Suppressor macrophage treated with lipopolysaccharide for 1 hour (primary cell): ENCODE measurements around the gene SLC25A19.
A peak's percentile ranks its signal among the peaks of the same experiment; 100 is the strongest.

ENCODE experiments used
- DNase-seq, 3 donors: peaks; one replicate each; pipeline ENCODE4 v3.0.0-alpha.2; 2020 to 2022

SLC25A19 gene

DNA sequence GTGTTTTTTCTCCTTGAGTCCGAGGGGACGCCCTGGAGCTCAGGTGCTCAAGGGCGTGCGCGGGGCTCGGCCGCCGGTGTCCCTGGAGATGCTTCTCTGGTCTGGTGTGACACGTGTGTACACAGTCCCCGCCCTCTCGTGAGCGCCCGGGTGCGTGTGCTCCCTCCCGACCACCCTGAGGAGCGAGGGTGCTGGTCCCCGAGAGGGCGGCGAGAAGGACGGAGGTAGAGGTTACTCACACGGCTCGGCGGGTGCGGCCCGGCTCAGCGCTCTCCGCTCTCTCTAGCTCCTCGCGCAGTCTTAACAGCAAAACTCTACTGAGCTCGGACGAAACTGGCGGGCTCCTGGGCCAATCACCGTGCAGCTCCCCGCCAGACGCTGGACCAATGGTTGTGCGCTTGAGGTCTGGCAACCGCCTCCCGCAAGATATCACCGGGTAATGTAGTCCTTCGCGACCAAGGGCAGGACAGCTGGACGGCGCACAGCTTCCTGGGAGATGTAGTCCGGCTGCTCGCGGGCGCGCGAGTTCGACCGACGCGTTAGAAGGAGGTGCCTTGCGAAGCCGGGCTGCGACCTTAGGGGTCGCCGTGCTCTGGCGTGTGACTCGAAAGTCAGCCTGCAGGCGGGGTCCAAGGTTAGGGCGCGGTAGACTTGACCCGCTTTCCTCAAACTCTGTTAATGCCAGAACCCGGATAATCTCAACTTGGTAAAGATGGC, at the start of gene SLC25A19:
Gene SLC25A19 (minus strand): TSS at position 319 of the 717 bp plus-strand sequence. CDS start 2,669 bp downstream, outside the sequence.
- peak; percentile 97 to 99 (median 98) for DNase-seq

DNA sequence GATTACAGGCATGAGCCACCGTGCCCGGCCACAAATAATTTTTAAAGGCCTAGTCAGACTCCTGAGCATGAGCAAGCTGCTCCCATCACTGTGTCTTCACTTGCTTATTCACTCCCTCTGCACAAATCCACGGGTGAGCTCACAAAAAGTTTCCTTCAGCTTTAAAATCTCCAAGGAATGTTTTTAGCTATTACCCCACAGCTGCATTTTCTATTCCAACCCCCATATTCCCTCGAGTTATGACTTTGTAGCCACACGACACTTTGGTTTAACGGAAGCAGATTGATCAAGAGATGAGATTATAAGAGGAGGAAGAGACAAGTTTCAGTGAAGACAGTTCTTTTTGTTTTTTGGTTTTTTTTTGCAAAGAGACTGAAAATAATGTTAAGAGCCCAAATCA, 49.1 kb upstream of the SLC25A19 start:
- DNase-seq = peak; percentile 70 to 87 (median 84)

DNA sequence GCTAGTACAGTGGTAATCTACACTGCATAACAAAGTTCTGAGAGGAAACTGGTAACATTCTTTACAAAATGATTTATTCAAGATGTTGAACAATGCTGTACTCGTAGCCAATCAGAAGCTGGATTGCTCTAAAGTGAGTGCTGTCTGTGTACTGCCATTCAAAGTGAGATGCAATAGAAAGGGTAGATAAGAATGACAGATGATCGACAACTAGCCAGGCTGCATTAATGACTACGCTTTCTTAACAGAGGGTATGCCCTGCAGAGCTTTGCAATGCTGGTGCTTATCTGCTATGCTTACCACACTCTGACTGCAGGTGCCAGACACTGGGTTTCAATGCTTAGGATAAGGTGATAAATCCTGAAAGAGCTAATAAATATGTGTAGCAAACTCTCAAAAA, 46.1 kb upstream of the SLC25A19 start:
- DNase-seq = no peak

DNA sequence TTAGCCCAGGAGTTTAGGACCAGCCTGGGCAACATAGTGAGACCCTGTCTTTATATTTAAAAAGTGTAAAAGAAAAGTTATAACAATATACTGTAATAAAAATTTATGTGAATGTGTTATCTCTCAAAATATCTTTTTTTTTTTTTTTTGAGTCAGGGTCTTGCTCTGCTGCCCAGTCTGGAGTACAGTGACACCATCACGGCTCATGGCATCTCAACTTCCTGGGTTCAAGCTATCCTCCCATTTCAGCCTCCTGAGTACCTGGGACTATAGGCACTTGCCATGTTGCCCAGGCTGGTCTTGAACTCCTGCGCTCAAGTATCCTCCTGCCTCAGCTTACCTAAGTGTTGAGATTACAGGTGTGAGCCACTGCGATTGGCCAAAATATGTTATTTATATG, 45.5 kb upstream of the SLC25A19 start:
- DNase-seq = no peak

DNA sequence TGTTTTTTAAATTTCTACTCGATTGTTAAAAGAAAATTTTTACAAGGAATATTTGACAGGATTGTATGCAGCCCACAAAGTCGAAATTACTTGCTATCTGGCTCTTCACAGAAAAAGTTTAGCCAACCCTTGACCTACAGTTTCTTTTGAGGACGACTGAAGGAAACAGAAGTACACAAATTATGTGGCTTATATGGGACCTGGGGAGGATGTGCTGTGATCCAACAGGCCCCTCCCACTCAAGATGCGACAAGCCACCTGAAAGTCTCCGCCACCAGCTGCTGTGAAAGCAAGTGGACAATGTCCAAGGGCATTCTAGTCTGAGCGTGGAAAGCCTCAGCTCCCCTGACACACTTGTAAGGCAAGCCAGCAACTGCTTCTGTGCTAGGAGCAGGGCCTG, 42.4 kb upstream of the SLC25A19 start:
- DNase-seq = no peak

DNA sequence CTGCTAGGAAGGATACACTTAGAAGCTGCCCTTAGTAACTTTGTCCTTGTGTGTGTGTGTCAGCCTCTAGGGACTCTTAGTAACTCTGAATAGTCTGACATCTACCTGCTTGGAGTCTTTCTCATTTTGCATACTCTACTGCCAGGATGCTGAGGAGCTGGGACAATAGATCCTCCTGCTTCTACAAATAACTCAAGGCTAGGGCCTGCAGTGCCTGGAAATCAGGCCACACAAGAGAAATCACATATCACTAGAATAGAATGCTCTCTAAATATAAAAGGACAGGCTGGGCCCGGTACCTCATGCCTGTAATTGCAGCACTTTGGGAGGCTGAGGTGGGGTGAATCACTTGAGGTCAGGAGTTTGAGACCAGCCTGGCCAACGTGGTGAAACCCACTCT, 38.5 kb upstream of the SLC25A19 start:
- DNase-seq = no peak

DNA sequence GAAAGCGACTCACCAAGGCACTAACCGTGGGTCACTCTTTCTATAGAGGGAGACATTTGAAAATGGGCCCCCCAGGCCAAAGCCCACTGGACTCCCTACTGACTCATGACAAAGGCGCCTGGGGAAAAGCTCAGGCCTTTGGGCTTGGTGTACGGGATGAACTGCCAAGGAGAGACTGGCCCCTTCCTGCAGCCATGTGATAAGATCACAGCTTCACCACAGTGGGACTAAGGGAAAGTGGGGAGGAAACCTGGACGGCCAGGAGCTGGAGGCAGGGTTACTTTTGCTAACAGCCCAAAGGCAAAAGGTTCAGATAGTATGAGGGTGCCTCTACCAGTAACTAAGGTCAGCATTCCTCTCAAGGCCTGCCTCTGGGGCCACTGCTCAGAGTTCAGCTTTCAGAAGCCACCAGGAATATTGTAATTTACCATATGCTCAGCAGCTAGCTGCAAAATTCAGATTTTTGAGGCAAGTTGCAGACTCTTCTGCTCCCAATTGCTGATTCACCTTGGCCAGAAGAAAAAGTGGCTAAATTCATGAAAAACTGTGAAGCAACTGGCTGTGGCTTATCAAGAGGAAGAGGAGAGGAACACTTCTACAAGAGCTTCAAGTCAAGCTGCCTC, 37.1 kb upstream of the SLC25A19 start:
- DNase-seq = no peak

DNA sequence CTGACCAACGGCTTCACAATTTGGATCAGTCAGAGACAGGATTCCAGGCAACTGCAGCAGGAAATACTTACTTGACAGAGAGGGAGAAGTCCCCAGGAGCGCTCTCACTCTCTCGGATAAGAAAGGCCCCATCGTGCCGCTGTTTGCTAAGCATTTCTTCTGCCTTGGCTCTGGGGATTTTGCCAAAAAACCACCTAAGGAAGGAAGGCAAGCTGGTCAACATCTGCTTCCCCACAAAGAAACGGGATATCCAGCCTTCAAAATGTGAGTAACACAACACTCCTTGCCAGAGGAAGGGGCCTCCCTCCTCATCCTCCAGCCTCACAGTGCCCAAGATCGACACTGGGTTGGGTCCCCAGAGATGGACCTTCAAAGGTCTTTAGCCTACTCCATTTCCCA, 36.6 kb upstream of the SLC25A19 start:
- DNase-seq = peak; percentile 89 to 94 (median 91)

DNA sequence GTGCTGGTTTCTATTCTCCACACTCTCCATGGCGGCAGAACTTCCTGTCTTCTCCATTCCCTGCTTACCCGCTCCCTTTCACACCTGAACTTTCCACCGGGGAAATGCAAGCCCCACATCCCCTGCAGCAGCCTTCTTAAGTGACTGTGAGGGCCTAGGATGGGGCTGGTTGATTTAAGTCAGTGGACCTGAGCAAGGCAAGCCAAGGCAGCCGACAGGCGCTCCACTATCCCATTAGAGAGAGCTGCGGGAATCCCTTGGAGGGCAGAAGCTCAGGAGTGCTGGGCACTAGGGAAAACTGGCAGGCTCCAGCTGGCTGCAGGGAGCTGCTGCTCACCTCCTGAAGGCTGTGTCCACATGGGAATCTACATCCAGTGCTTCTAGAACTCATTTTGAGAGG, 36.1 kb upstream of the SLC25A19 start:
- no peak for DNase-seq

DNA sequence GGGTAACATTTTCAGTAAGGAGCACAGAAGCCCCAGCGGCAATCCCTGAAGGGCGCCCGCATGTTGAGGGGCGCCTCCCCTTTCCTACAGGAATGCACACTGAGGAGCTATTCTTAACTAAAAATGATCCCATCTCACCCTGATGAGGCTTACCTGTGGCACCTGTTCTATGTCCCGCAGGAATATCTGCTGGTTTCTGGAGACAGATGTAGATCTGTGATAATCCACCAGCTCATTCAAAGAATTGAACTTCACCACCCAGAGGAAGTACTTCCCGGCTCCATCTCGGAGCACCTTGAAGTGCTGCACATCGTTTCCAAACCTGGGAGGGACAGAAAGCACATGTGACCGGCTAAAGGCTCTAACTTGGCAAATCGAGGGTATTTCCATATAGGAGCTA, 32.3 kb upstream of the SLC25A19 start:
- DNase-seq = no peak

DNA sequence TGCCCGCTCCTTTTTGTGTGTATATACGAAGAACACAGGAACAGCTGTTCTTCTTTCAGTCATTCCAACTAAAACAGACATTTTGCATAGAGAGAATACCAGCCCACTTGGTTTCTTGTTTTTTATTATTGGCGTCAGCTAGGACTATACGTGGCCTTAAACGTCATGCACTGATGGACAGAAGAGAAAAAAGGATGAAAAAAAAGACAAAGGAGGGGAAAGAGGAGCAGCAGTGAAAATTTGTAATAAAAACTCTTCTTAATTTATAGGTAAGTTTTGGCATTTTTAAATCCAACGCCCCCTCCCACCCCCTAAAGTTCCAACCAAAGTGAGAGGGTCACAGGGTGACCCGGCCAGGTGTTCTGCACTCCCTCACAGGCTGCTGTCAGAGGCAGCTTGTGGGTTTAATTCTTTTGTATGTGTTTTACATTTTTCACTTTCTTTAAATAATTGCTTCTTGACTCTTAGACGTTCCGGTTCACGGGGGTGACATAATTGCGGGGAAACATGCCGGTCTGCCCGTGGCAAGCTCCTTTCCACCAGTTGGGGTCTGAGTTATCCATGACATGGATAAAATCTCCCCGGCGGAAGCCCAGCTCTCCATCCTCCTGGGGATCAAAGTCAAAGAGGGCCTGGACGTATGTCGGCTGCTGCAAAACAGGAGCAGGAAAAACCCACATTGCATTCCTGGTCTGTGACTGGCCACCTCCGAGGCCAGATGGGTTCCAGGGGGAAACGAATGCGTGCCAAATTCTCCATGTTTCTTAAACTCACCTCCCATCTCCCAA, 30.9 kb upstream of the SLC25A19 start:
- DNase-seq = no peak

DNA sequence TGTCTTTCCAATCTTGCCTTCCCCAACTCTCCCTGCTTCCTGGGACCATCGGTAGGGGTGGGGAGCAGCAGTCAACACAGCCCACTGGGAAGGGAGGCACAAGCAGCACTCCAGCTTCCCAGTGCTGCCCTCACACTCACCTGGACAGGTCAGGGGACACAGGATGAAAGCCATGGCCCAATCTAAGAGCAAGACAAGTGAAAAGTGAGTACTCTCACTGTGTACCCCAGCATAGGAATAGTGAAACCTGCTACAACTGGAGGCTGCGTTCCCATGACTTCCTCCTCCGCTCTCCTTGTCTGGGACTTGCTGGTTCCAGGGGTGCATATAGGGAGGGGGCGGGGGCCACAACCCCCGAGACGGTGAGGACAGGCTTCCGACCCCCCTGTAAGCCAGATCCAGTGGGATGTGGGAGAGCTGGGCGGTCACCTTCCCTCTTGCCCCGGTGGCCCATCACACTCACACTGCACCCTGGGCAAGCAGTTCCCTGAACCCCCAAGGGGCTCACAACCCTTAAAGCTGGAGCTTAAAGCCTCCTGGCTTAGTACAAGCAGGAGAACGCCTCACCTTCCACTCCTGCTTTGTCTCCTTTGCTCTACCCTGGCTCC, 29.5 kb upstream of the SLC25A19 start:
- DNase-seq = no peak

DNA sequence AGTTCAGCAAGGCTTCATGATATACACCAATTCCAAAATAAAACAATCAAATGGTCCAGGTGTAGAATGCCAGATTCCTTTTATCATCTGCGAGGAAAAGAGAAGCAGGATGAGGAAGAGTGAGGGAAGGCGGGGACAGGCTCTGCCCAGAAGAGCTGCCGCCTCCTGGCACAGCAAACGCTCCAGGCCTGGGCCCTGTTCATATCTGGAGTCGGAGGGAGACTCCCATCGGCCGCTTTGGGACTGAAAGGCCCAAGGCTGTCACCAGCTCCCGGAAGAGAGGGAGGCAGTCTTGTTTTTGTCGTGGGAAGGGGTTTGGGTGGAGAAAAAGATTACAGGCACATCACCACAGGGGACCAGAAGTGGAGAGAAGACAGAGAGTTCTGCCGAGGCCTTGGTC, 29.0 kb upstream of the SLC25A19 start:
- DNase-seq = no peak

DNA sequence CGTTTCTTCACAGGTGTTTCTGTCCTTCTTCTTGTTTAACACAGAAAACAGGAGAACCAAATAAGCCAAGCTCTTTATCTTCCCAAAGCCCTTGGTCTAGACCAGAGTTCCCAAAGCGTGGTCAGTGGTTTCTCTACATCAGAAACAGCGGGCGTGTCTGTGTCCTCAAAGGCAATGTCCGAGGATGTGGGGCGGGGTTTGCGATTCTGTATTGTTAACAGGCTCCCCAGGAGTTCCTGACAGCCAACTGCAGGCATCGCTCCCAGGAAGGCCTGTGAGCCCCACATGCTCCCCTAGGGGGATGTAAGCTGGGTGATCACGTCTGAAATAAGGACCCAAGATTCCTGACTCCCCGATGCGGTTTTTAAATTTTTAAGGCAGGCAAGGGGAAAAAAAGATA, 28.4 kb upstream of the SLC25A19 start:
- peak in 2 of 3 donors; percentile 48 to 50 for DNase-seq

DNA sequence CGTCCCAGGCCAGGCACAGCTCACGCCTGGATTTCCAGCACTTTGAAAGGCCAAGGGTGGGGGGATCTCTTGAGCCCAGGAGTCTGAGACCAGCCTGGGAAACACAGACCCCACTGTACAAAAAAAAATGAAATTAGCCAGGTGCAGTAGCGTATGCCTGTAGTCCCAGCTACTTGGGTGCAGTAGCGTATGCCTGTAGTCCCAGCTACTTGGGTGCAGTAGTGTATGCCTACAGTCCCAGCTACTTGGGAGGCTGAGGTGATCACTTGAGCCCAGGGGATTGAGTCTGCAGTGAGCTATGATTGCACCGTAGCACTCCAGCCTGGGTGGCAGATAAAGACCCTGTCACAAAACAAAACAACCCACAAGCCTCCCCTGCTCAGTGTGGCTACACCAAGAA, 27.0 kb upstream of the SLC25A19 start:
- no peak for DNase-seq

DNA sequence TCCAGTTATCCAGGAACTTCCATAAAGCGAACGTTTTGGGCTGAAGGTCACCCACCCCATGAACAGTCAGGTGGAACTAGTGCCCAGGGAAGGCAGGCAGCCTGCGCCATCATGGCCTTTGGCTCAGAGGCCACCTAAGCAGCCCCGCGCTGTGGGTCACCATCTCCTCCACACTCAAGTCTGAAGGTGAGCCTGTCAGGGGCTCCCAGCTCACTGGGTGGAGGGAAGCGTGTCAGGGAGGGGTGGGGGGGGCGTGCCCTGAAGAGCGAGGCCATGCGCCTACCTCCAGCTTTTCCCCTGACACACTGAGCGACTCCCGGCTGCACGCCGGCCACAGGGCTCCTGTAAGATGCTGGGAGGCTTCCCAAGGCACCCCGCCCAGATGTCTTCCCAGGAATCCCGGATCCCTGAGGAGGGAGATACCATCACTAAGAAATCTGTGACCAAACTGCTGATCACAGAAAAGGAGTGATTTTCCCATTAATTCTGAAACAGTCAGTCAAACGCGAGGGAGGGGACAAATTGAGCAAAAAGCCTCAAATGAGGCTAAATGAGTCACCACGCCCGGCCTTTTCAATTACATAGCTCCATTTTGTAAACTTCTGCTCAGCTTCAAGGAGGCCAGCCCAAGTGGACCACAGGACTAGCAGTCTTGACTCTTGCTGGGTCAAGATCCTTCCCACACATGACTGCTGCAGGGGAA, 26.5 kb upstream of the SLC25A19 start:
- DNase-seq = peak; percentile 88 to 95 (median 93)

DNA sequence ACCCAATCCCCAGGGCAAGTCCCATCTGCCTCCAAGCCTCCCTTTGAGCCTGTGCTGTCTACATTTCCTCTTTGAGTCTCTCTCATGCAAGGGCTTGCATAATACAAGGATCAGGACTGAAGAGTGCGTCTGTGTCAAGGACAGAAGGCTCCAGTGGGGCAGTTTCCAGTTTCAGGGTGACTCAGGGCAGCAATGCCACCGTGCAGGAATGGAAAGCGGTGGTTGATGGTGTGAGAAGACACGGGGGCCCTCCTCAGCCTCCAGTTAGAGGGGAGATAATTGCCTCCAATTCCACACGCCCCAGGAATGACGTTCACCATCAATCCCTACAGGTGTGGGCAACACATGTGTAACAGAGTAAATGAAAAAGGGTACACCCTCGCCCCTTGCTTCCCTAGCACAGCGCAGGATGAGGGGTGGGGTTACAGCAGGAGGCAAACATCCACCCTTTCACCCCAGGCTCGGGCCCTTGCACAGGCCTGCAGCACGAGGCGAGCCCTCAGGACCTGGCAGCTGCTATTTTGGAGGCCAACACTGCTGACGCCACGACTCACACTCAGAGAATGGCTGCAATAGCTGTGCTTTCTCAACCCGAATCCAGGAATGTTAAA, 24.8 kb upstream of the SLC25A19 start:
- peak; percentile 93 to 98 (median 97) for DNase-seq

DNA sequence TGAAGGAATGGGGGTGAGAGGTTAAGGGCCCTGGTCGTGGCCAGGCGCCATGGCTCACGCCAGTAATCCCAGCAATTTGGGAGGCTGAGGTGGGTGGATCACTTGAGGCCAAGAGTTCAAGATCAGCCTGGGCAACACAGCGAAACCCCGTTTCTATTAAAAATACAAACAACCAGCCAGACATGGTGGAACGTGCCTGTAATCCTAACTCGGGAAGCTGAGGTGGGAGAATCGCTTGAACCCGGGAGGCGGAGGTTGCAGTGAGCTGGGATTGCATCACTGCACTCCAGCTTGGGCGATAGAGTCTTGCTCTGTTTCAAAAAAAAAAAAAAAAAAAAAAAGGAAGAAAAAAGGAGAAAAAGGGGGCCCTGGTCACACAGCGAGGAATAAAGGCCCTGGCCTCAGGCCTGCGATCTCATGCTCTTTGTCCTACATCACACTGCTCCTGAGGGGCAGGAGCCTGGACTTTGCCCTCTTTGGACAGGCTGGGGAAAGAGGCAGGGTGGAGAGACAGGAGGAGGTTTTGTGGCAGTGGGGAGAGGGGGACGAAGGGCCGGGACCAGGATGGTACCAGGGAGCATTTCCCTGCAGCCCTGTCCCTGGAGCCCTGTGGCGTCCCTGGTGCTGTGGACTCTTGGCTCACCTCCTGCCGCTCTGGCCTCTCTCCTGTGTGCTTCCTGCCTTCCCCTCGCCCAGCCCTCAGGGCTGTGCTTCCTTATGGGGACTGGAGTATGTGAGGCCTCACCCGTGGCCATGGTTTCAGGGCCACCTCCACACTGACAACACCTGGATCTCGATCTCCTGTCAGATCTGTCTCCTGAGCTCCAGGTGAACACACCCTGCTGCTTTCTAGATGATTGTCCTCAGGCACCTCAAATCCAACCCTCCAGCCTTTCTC, 19.7 kb upstream of the SLC25A19 start:
- peak in 2 of 3 donors; percentile 39 to 50 for DNase-seq

DNA sequence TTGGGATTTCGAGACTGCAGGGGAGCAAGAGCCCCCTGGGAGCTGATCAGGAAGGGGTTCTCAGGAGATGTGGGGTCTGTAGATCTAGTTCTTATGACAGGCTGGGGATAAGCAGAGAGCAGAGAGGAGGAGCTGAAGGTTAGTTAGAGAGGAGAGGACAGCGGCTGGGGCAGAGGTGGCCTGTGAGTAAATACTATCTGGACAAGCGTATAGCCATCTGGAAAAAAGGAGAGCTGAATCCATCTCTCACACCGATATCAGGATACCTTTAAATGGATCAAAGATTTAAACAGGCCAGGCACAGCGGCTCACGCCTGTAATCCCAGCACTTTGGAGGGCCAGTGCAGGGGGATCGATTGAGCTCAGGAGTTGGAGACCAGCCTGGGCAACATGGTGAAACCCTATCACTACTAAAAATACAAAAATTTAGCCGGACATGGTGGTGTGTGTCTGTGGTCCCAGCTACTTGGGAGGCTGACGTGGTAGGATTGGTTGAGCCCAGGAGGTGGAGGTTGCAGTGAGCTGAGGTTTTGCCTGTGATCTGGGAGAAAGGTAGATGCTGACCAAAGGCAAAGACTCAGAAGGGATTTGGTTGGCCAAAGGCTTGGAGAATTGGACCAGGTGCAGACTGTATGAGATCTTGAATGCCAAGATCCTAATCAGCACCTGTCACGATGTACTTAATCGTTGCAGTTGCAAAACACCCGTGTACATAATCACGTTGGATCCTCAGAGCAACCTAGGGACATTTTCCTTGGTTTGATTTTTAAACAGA, 18.9 kb upstream of the SLC25A19 start:
- DNase-seq = no peak

DNA sequence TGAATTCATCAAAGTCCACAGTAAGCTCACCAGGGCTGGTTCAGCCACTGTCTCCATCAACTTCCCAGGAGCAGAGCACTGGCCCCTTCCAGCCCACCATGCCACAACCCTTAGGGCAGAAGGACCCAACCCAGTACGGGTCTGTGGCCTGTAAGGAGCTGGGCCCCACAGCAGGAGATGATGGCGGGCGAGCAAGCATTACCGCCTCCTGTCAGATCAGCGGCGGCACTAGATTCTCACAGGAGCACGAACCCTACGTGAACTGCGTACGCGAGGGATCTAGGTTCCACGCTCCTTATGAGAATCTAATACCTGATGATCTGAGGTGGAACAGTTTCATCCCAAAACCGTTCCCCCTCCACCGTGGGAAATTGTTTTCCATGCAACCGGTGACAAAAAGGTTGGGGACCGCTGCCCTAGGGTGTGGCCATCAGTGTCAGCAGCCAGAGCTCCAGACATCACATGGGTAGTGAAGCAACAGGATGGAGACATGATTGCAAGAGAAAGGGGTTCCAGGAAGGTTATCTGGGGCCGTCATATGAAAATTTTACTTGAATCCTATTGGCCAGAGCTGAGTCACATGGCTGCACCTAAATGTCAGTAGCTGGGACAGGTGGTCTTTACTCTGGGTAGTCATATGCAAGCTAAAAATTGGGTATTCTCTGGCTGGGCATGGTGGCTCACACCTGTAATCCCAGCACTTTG, 12.4 kb upstream of the SLC25A19 start:
- DNase-seq = peak; percentile 63 to 76 (median 72)
